GM18511 (cell line): ENCODE results near the gene PRKG2.
A peak's percentile ranks its signal among the peaks of the same experiment; 100 is the strongest.

Experiments
- ATAC-seq: cut with Tn5 transposase; IDR thresholded peaks from one replicate; pipeline ENCODE4 v1.9.1; 2021; ENCODE audit warnings: mild to moderate bottlenecking, moderate library complexity; ENCODE audit not compliant: unreplicated experiment

The PRKG2 gene

GRCh38 chr4:81042578-81043365 lies 172.2 kb downstream of the PRKG2 start:
- ATAC-seq: no peak

DNA sequence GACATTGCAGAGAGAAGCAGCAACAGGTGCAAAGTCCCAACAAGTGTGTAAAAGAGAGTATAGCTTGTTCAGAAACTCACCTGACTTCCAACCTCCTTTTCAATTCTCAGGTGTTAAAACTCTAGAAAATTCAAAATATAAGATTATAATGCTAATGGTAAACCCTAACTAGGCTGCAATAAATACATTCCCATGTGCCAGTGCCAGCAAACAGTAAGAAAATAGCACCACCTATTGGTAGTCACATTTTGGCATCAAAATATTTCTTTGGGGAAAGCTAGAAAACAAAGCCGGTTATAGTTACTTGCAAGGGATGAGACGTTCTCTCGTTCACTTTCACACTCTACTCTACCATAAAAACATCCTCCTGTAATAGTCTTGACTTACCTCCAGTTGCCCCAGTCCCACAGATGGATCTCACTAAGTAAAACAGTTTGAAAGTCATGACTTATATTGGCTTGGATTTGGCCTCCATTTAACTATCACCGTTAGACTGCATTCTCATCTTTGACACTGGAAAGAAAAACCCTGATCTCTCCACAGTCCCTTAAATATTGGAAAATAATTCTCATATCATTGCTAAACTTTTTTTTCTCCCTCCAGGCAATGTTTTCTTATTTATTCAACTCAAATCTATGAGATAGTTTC lies 174.9 kb downstream of the PRKG2 start:
- ATAC-seq: peak; percentile 73

GRCh38 chr4:81039351-81039972 lies 175.6 kb downstream of the PRKG2 start:
- peak; percentile 43 for ATAC-seq

- ATAC-seq: peak; percentile 22
These were observed 176.2 kb downstream of the PRKG2 start for GRCh38 chr4:81038636-81039350.
